Globus pallidus (tissue), 1 donor: ENCODE results near the gene OR51Q1.

ENCODE experiments used
- DNase-seq: peaks from one replicate; pipeline ENCODE4 v3.0.0-alpha.2; 2015; ENCODE audit warnings: low spot score

The OR51Q1 gene, protein sequence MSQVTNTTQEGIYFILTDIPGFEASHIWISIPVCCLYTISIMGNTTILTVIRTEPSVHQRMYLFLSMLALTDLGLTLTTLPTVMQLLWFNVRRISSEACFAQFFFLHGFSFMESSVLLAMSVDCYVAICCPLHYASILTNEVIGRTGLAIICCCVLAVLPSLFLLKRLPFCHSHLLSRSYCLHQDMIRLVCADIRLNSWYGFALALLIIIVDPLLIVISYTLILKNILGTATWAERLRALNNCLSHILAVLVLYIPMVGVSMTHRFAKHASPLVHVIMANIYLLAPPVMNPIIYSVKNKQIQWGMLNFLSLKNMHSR

DNA sequence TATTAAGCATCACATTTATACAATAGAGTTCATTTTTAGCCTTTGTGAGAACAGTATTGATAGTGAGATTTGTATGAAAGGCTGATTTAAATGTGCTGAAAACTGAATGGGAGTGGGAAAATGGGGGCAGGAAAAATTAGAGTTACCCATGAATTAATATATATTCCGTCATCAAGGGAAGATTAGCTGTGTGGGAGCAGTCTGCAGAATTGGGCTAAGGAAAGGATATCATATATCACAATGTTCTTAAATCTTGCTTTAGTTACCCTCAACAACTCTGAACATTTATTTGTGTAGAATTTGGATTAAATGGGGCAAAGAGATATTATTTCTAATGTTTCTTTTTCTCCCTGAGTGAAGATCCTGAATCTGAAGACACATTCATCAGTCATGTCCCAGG lies at the start of gene OR51Q1:
Gene OR51Q1 (plus strand): TSS at position 301 of the 400 bp plus-strand sequence. CDS start 90 bp downstream, at position 391.
- DNase-seq = no peak

DNA sequence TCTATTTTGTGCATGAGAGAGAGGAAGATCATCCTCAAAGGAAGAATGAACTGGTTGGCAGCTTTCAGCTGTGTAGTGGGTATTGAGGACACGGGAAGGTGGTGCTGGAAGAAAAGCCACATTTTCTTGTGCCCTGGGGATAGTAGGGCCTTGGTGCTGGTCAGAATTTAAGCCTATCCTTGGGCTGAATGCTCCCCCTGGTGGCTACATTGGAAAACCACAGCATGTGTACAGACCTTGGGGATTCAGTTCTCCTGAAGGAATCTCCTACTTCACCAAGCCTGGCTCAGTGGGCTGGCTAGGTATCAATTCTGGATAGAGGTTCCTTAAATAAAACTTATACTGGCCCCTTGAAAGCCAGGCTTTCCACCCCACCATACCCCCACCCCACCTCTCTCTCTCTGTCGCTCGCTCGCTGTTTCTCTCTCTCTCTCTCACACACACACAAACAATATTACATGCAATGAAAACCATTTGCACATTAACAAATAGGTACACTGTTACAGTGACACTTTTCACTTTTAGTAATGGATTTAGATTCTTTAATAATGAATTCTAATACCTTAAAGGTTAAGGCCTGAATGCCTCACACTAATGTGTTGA lies 41.1 kb upstream of the OR51Q1 start:
- DNase-seq = peak; percentile 22

DNA sequence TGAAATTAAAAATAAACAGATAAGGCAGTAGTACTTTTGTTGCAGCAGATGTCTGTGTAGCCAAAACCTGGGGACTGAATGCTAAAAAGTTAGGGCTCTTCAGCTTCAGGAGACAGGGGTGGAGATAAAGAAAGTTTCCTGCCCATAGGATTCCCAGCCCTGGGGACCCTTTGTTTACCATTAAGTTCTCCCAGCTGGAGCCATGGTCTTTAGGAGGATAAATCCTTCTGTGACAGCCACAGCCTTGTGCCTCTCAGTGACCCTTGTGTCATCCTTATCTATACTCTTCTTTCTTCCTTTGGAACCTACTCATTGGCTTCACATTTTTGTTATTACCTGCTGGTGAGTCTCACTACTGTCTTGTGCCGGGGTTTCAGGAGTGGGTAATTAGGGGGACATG lies 38.3 kb upstream of the OR51Q1 start, which contains the start of gene OR51M1:
Gene OR51M1 (plus strand): TSS at position 237 of the 400 bp plus-strand sequence. CDS start 5,587 bp downstream, outside the sequence.
- DNase-seq = no peak

- no peak for DNase-seq
Observed at GRCh38 chr11:5384335-5384734, 37.6 kb upstream of the OR51Q1 start.

- DNase-seq = no peak
Observed at GRCh38 chr11:5390210-5390609, 31.7 kb upstream of the OR51Q1 start.

GRCh38 chr11:5394091-5394490 lies 27.8 kb upstream of the OR51Q1 start:
- no peak for DNase-seq

DNA sequence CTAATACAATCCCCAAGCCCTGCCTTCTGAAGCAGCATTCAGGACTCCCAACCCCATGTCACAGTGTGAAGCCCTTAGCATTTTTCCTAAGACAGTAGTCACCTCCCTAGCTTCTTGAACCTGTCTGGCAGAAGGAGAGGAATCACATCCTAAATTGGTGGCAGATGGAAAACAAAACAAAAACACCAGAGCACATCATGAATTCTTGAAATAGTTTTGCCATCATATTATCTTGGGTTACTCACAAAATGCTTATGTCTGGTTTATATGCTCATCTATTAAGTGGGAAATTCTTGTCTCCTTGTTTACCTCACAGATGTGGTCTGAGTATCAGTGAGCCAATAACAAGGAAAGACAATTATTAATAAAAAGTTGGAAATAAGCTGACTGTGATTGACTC lies 23.0 kb upstream of the OR51Q1 start:
- DNase-seq = no peak

- DNase-seq = no peak
Observed at GRCh38 chr11:5405173-5405572, 16.7 kb upstream of the OR51Q1 start.

GRCh38 chr11:5420993-5421392 lies 918 bp upstream of the OR51Q1 start:
- DNase-seq = no peak

DNA sequence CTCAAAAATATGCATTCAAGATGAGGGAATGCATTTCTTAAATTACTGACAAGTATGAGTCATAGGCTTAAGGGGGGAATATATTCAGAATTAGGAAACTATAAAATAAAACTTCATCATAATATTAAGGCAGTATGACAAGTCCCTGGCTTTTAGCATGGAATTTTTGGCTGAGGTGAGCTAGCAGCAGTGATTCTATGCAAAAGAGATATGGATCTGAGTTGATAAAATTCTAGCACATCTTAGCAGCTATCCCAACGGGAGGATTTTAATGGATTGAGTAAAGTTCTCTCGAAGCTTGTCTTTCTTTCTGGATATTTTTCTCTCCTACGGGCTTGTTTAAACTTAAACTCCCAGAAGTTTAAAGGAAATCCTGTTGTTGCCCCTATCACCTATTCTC lies 1.2 kb downstream of the OR51Q1 start:
- DNase-seq = no peak

- DNase-seq = no peak
Observed at GRCh38 chr11:5441414-5441813, 19.5 kb downstream of the OR51Q1 start, which contains the start of gene OR51I1. TSS of gene OR51I1 (minus strand) at chr11:5441514. CDS start at chr11:5441514, 0 bp downstream.

- no peak for DNase-seq
Observed at GRCh38 chr11:5443835-5444393, 22.0 kb downstream of the OR51Q1 start.

DNA sequence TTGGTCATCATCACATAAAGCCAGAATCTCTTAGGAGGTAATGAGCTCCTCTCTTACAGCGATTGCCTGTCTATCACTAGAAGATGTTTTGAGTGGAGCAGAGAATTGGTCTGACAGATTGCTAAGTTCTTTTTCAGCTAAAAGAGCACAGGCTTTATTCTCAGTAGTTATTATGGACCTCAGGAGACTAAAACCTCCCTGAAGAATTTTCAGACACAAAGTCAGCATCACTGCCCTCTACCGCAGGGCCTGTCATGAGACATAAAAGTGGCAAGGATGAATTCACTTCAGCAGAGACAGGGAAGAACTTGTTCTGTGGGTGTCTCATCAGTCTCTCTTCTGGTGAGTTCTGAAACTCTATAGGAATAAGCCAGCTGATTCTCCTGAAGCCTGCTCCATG lies 27.1 kb downstream of the OR51Q1 start, which contains the start of gene OR51I2:
Gene OR51I2 (plus strand): TSS at position 301 of the 400 bp plus-strand sequence. CDS start 4,166 bp downstream, outside the sequence.
- no peak for DNase-seq

- no peak for DNase-seq
Observed at GRCh38 chr11:5449432-5449831, 27.5 kb downstream of the OR51Q1 start.

GRCh38 chr11:5460983-5461621 lies 39.2 kb downstream of the OR51Q1 start:
- DNase-seq = no peak

GRCh38 chr11:5467527-5467926 lies 45.6 kb downstream of the OR51Q1 start:
- no peak for DNase-seq
